SKM-1 treated with dmso at 0.1 percent for 144 hours (cell line): ENCODE measurements around the gene PWWP2B.

ENCODE experiments used
- DNase-seq: peaks from one replicate; lab custom pipeline; 2025; ENCODE audit not compliant: unreplicated experiment; lab: John Stamatoyannopoulos, UW

PWWP2B gene

GRCh38 chr10:132404911-132405462 lies 8.0 kb downstream of the PWWP2B start:
- no peak for DNase-seq

GRCh38 chr10:132405463-132405991 lies 8.5 kb downstream of the PWWP2B start:
- DNase-seq, result no peak

- no peak for DNase-seq
Observed at GRCh38 chr10:132406181-132406580, 9.2 kb downstream of the PWWP2B start.

GRCh38 chr10:132406750-132407149 lies 9.8 kb downstream of the PWWP2B start:
- DNase-seq, result no peak

GRCh38 chr10:132407243-132407746 lies 10.3 kb downstream of the PWWP2B start:
- DNase-seq, result no peak

GRCh38 chr10:132407846-132408278 lies 10.9 kb downstream of the PWWP2B start:
- no peak for DNase-seq

- no peak for DNase-seq
Observed at GRCh38 chr10:132408367-132408781, 11.4 kb downstream of the PWWP2B start.

GRCh38 chr10:132408823-132409666 lies 12.0 kb downstream of the PWWP2B start:
- no peak for DNase-seq

- no peak for DNase-seq
Observed at GRCh38 chr10:132409667-132410028, 12.6 kb downstream of the PWWP2B start.

- no peak for DNase-seq
Observed at GRCh38 chr10:132410056-132410778, 13.2 kb downstream of the PWWP2B start.

GRCh38 chr10:132410779-132411532 lies 14.0 kb downstream of the PWWP2B start:
- no peak for DNase-seq

GRCh38 chr10:132411561-132412253 lies 14.7 kb downstream of the PWWP2B start:
- no peak for DNase-seq

GRCh38 chr10:132412316-132413192 lies 15.6 kb downstream of the PWWP2B start:
- no peak for DNase-seq

GRCh38 chr10:132413226-132414205 lies 16.5 kb downstream of the PWWP2B start:
- DNase-seq, result no peak

GRCh38 chr10:132414402-132415016 lies 17.5 kb downstream of the PWWP2B start:
- DNase-seq, result no peak

- DNase-seq, result no peak
Observed at GRCh38 chr10:132415255-132415654, 18.3 kb downstream of the PWWP2B start.

GRCh38 chr10:132415956-132416355 lies 19.0 kb downstream of the PWWP2B start:
- no peak for DNase-seq
